GM12892 (cell line): ENCODE results near the gene HDAC4.

Source experiments
- POLR2A ChIP-seq: IDR thresholded peaks from 2 replicates; pipeline ENCODE4 v1.6.1; 2011; ENCODE audit warnings: low read depth, low read length, control low read depth
- POLR2AphosphoS5 ChIP-seq: IDR thresholded peaks from 2 replicates; pipeline ENCODE4 v1.6.1; 2011; ENCODE audit warnings: low read depth, low read length, control low read depth
- TAF1 ChIP-seq: IDR thresholded peaks from 2 replicates; pipeline ENCODE4 v1.6.1; 2011; ENCODE audit warnings: low read depth, mild to moderate bottlenecking, control low read depth, low read length, borderline replicate concordance

DNA sequence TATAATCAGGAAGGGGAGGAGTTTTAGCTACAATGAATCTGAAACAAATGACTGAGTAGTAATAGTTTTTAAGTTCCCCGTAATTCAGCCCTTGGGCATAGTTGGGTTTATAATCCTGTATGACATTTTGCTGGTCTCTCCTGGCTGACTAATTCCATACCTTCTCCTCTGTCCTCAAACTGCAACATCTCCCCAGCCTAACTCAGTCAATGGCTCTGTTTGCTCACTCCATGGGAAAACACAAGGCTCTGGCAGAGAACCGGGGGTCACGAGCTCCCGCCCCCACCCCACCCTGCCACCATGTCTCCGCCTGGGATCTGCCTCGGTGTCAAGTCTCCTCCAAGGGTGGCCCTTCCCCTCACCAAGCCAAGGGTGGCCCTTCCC lies 168.6 kb downstream of the HDAC4 start:
- TF ChIP-seq POLR2A (no peak), TAF1 (no peak), POLR2AphosphoS5 (no peak)
